Measurements from ENCODE around the gene AQP12A.

- TF ChIP-seq POLR2A (IDR thresholded peaks at IDR 0.05) = no peak
- TF ChIP-seq CTCF (IDR thresholded peaks at IDR 0.05) = no peak
These were observed 43.5 kb upstream of the AQP12A start for GRCh38 chr2:240648155-240648649.

Measured in uterus (tissue), 2 donors.